Stimulated activated naive B cell treated with anti-CD40 and anti-IgM and Interleukin-4, amounts not matched to agents 10 μg/mL and 1 μg/mL and 100 μg/mL, for 72 hours (primary cell): ENCODE results near the gene TFIP11.

Experiments
- ATAC-seq, 2 donors: fragments of 150-1000 bp; cut with Tn5 transposase; replicated peaks; 2 replicates each; pipeline ENCODE4 v1.10.0; 2021; ENCODE audit warnings: moderate library complexity in 1 of 2
- DNase-seq: peaks from one replicate; pipeline ENCODE4 v3.0.0; 2021
- H3K27ac Mint-ChIP-seq: one replicate; pipeline ENCODE4 v1.8.0; 2022; ENCODE audit warnings: mild to moderate bottlenecking, mixed read lengths
- H3K27me3 Mint-ChIP-seq, 2 donors: one replicate each; pipeline ENCODE4 v1.8.0; 2022; ENCODE audit warnings: mixed read lengths in 2 of 2
- H3K36me3 Mint-ChIP-seq, 2 donors: one replicate each; pipeline ENCODE4 v1.8.0; 2022; ENCODE audit warnings: mixed read lengths in 2 of 2, mild to moderate bottlenecking in 1 of 2
- H3K4me1 Mint-ChIP-seq, 2 donors: one replicate each; pipeline ENCODE4 v1.8.0; 2022; ENCODE audit warnings: mixed read lengths in 2 of 2, mild to moderate bottlenecking in 1 of 2
- H3K4me3 Mint-ChIP-seq, 2 donors: one replicate each; pipeline ENCODE4 v1.8.0; 2022; ENCODE audit warnings: mild to moderate bottlenecking in 2 of 2, mixed read lengths in 2 of 2, moderate library complexity in 1 of 2
- H3K9me3 Mint-ChIP-seq, 2 donors: one replicate each; pipeline ENCODE4 v1.8.0; 2022; ENCODE audit warnings: mixed read lengths in 2 of 2, mild to moderate bottlenecking in 1 of 2

TFIP11 gene

GRCh38 chr22:26483439-26484359, 28.6 kb downstream of the TFIP11 start, which contains the start of the genes HPS4 and SRRD:
Gene HPS4 (minus strand): TSS chr22:26483783. CDS start chr22:26481762, 2,021 bp downstream.
Gene SRRD (plus strand): TSS chr22:26483877. CDS start chr22:26483891, 14 bp downstream.
- peaks cover 10 to 25% of the 10 kb centered on the region in 2 donors for H3K36me3 Mint-ChIP-seq
- H3K9me3 Mint-ChIP-seq: no peaks in the 10 kb centered on the region
- peak within 1 kb of the TSS; percentile 92 to 98 for H3K4me3 Mint-ChIP-seq
- ATAC-seq: peak; percentile 78 to 86
- H3K27ac Mint-ChIP-seq: peak within 1 kb of the TSS; percentile 96
- H3K27me3 Mint-ChIP-seq: no peaks in the 10 kb centered on the region
- peak; percentile 88 for DNase-seq
- H3K4me1 Mint-ChIP-seq: peaks cover 59 to 77% of the 10 kb centered on the region in 2 donors

GRCh38 chr22:26483043-26483438, 29.2 kb downstream of the TFIP11 start:
- DNase-seq (no peak), ATAC-seq (peak in 1 of 2 donors; percentile 1)
- H3K9me3 Mint-ChIP-seq: no peaks in the 10 kb centered on the region
- H3K4me3 Mint-ChIP-seq: peak overlapping the region; percentile 92 to 98
- no peaks in the 10 kb centered on the region for H3K27me3 Mint-ChIP-seq
- peak overlapping the region; percentile 96 for H3K27ac Mint-ChIP-seq
- H3K4me1 Mint-ChIP-seq: peaks cover 57 to 73% of the 10 kb centered on the region in 2 donors
- H3K36me3 Mint-ChIP-seq: peaks cover 12 to 27% of the 10 kb centered on the region in 2 donors

GRCh38 chr22:26482161-26482560, 30.1 kb downstream of the TFIP11 start:
- DNase-seq (no peak), ATAC-seq (no peak)
- Mint-ChIP-seq H3K27me3 (no peaks in the 10 kb centered on the region), H3K9me3 (no peaks in the 10 kb centered on the region), H3K4me3 (peak overlapping the region; percentile 92 to 98), H3K4me1 (peaks cover 59 to 73% of the 10 kb centered on the region in 2 donors), H3K27ac (peak overlapping the region; percentile 96), H3K36me3 (peaks cover 16 to 31% of the 10 kb centered on the region in 2 donors)

- ATAC-seq: peak; percentile 25 to 35
- H3K4me1 Mint-ChIP-seq: peaks cover 61 to 76% of the 10 kb centered on the region in 2 donors
- DNase-seq: peak; percentile 19
- no peaks in the 10 kb centered on the region for H3K9me3 Mint-ChIP-seq
- H3K27ac Mint-ChIP-seq: peak overlapping the region; percentile 96
- peaks cover 20 to 35% of the 10 kb centered on the region in 2 donors for H3K36me3 Mint-ChIP-seq
- peak overlapping the region; percentile 92 to 98 for H3K4me3 Mint-ChIP-seq
- H3K27me3 Mint-ChIP-seq: no peaks in the 10 kb centered on the region
Measured at GRCh38 chr22:26481694-26482093, 30.6 kb downstream of the TFIP11 start.

- DNase-seq (no peak), ATAC-seq (no peak)
- peak overlapping the region; percentile 96 for H3K27ac Mint-ChIP-seq
- H3K4me3 Mint-ChIP-seq: peak overlapping the region; percentile 46 to 69
- peaks cover 20 to 36% of the 10 kb centered on the region in 2 donors for H3K36me3 Mint-ChIP-seq
- peaks cover 61 to 76% of the 10 kb centered on the region in 2 donors for H3K4me1 Mint-ChIP-seq
- H3K9me3 Mint-ChIP-seq: no peaks in the 10 kb centered on the region
- H3K27me3 Mint-ChIP-seq: no peaks in the 10 kb centered on the region
Measured at GRCh38 chr22:26481112-26481693, 31.1 kb downstream of the TFIP11 start.

GRCh38 chr22:26480611-26480932, 31.7 kb downstream of the TFIP11 start:
- DNase-seq (no peak), ATAC-seq (no peak)
- Mint-ChIP-seq H3K9me3 (no peaks in the 10 kb centered on the region), H3K4me1 (peaks cover 58 to 70% of the 10 kb centered on the region in 2 donors), H3K36me3 (peaks cover 18 to 35% of the 10 kb centered on the region in 2 donors), H3K27me3 (no peaks in the 10 kb centered on the region), H3K4me3 (peak overlapping the region; percentile 32 to 46), H3K27ac (peak overlapping the region; percentile 69)

GRCh38 chr22:26479792-26480610, 32.3 kb downstream of the TFIP11 start:
- DNase-seq: no peak
- Mint-ChIP-seq H3K27me3 (no peaks in the 10 kb centered on the region), H3K4me1 (peaks cover 53 to 64% of the 10 kb centered on the region in 2 donors)

GRCh38 chr22:26479043-26479791, 33.1 kb downstream of the TFIP11 start:
- peaks cover 18 to 39% of the 10 kb centered on the region in 2 donors for H3K36me3 Mint-ChIP-seq
- H3K4me1 Mint-ChIP-seq: peaks cover 50 to 67% of the 10 kb centered on the region in 2 donors
- no peaks in the 10 kb centered on the region for H3K27me3 Mint-ChIP-seq
- no peak for ATAC-seq
- no peaks in the 10 kb centered on the region for H3K9me3 Mint-ChIP-seq
- peak overlapping the region; percentile 70 for H3K27ac Mint-ChIP-seq
- DNase-seq: no peak
- peak overlapping the region; percentile 72 to 84 for H3K4me3 Mint-ChIP-seq

More at GRCh38 chr22:26479792-26480610, 32.3 kb downstream of the TFIP11 start:
- H3K4me3 Mint-ChIP-seq: peak overlapping the region; percentile 72 to 84
- peak; percentile 13 to 17 for ATAC-seq
- peak overlapping the region; percentile 70 for H3K27ac Mint-ChIP-seq
- no peaks in the 10 kb centered on the region for H3K9me3 Mint-ChIP-seq
- peaks cover 18 to 36% of the 10 kb centered on the region in 2 donors for H3K36me3 Mint-ChIP-seq

GRCh38 chr22:26477341-26477731, 34.9 kb downstream of the TFIP11 start:
- peaks cover 18 to 51% of the 10 kb centered on the region in 2 donors for H3K36me3 Mint-ChIP-seq
- H3K4me1 Mint-ChIP-seq: peaks cover 40 to 57% of the 10 kb centered on the region in 2 donors
- no peak overlapping the region for H3K27ac Mint-ChIP-seq
- H3K27me3 Mint-ChIP-seq: no peaks in the 10 kb centered on the region
- ATAC-seq (no peak), DNase-seq (no peak)
- peak overlapping the region in 1 of 2 donors; percentile 70 for H3K4me3 Mint-ChIP-seq
- no peaks in the 10 kb centered on the region for H3K9me3 Mint-ChIP-seq

GRCh38 chr22:26476705-26477340, 35.5 kb downstream of the TFIP11 start:
- Mint-ChIP-seq H3K36me3 (peaks cover 18 to 53% of the 10 kb centered on the region in 2 donors), H3K27me3 (no peaks in the 10 kb centered on the region), H3K4me3 (no peak overlapping the region), H3K27ac (no peak overlapping the region), H3K9me3 (no peaks in the 10 kb centered on the region), H3K4me1 (peaks cover 35 to 52% of the 10 kb centered on the region in 2 donors)
- no peak for DNase-seq
- ATAC-seq: no peak

GRCh38 chr22:26474682-26475081, 37.6 kb downstream of the TFIP11 start:
- ATAC-seq: peak in 1 of 2 donors; percentile 39
- peaks cover 24 to 47% of the 10 kb centered on the region in 2 donors for H3K36me3 Mint-ChIP-seq
- H3K4me3 Mint-ChIP-seq: no peak overlapping the region
- H3K27ac Mint-ChIP-seq: no peak overlapping the region
- H3K4me1 Mint-ChIP-seq: peaks cover 18 to 31% of the 10 kb centered on the region in 2 donors
- no peaks in the 10 kb centered on the region for H3K27me3 Mint-ChIP-seq
- DNase-seq: no peak
- H3K9me3 Mint-ChIP-seq: no peaks in the 10 kb centered on the region

- DNase-seq (no peak), ATAC-seq (no peak)
- peaks cover under 1 to 6% of the 10 kb centered on the region in 2 donors for H3K4me1 Mint-ChIP-seq
- no peaks in the 10 kb centered on the region for H3K27me3 Mint-ChIP-seq
- H3K4me3 Mint-ChIP-seq: no peak overlapping the region
- H3K9me3 Mint-ChIP-seq: no peaks in the 10 kb centered on the region
- no peak overlapping the region for H3K27ac Mint-ChIP-seq
- peaks cover 19 to 47% of the 10 kb centered on the region in 2 donors for H3K36me3 Mint-ChIP-seq
Measured at GRCh38 chr22:26471522-26471921, 40.8 kb downstream of the TFIP11 start.

- no peak overlapping the region for H3K27ac Mint-ChIP-seq
- ATAC-seq: no peak
- H3K4me3 Mint-ChIP-seq: no peak overlapping the region
- H3K36me3 Mint-ChIP-seq: peaks cover 21 to 52% of the 10 kb centered on the region in 2 donors
- no peaks in the 10 kb centered on the region for H3K9me3 Mint-ChIP-seq
- no peaks in the 10 kb centered on the region for H3K27me3 Mint-ChIP-seq
- H3K4me1 Mint-ChIP-seq: peaks cover 0 to 5% of the 10 kb centered on the region in 2 donors
- no peak for DNase-seq
Measured at GRCh38 chr22:26470807-26471206, 41.5 kb downstream of the TFIP11 start.
